ENCODE results near the gene GATAD2B. TPM values are rescaled to one million over a fixed set of nuclear protein-coding genes. Genes with fewer than 3 reads are reported as not detected.
"Not testable (repeated sequence)": the region's sequence is repeated elsewhere in the genome, so short reads cannot be mapped to it uniquely, and the experiment has no call there.

GATAD2B gene
- total and polyA plus RNA-seq, 4 donors, result 16.3 to 35.3 (median 26.7) TPM

DNA sequence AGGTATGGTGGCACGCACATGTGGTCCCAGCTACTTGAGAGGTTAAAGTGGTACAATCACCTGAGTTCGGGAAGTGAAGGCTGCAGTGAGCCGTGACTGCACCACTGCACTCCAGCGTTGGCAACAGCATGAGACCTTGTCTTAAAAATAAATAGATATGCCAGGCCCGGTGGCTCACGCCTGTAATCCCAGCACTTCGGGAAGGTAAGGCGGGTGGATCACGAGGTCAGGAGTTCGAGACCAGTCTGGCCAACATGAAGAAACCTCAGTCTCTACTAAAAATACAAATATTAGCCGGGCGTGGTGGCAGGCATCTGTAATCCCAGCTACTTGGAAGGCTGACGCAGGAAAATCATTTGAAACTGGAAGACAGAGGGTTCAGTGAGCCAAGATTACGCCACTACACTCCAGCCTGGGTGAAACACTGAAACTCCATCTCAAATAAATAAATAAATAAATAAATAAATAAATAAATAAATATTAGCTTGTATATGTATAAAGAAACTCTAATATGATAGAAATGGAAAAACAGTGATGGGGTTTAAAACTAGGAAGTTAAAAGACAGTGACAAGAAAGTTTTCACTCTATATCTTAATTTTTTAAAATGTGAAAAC, 18.8 kb downstream of the GATAD2B start:
- no peaks in the 10 kb centered on the region for H3K9me3 ChIP-seq (ENCODE audit: control insufficient read depth, insufficient read depth, low read length)
- no peaks in the 10 kb centered on the region for H3K27me3 ChIP-seq (ENCODE audit: control insufficient read depth, insufficient read depth, low read length)
- H3K4me3 ChIP-seq (ENCODE audit: low read depth, low read length), result no peak overlapping the region
- H3K36me3 ChIP-seq (ENCODE audit: control insufficient read depth, insufficient read depth, low read length), result peaks cover 24% of the 10 kb centered on the region
- 98% methylated on average over 12 of the region's 14 CpGs for WGBS (ENCODE audit: insufficient coverage)
- H3K27ac ChIP-seq (ENCODE audit: low read depth, low read length), result no peak overlapping the region
- no peak for DNase-seq (ENCODE audit: low read depth in 4 of 6, low spot score in 6 of 6)
- H3K4me1 ChIP-seq (ENCODE audit: control insufficient read depth, insufficient read depth, low read length), result no peaks in the 10 kb centered on the region

DNA sequence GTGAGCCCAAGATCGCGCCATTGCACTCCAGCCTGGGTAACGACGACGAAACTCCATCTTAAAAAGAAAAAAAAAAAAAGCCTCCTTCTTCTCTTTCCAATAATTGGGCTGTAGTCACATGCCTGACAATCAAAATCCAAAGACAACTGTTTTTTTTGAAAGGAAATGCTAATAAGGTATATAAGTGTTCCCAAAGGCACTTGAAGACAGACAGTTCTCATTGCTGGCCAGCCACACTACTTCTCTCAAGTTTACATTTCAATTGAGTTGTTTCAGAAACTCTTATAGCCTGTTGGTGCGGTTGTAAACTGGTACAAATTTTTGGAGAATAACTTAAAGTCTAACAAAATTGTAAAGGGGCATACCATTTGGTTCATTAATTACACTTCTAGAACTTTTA, 23.3 kb downstream of the GATAD2B start:
- DNase-seq (ENCODE audit: low read depth in 4 of 6, low spot score in 6 of 6), result no peak
- no peaks in the 10 kb centered on the region for H3K9me3 ChIP-seq (ENCODE audit: control insufficient read depth, insufficient read depth, low read length)
- no peak overlapping the region for H3K27ac ChIP-seq (ENCODE audit: low read depth, low read length)
- H3K4me1 ChIP-seq (ENCODE audit: control insufficient read depth, insufficient read depth, low read length), result no peaks in the 10 kb centered on the region
- WGBS (ENCODE audit: insufficient coverage), result no CpG with 5 or more reads among the region's 6 CpGs
- no peak overlapping the region for H3K4me3 ChIP-seq (ENCODE audit: low read depth, low read length)
- H3K27me3 ChIP-seq (ENCODE audit: control insufficient read depth, insufficient read depth, low read length), result no peaks in the 10 kb centered on the region
- peaks cover 26% of the 10 kb centered on the region for H3K36me3 ChIP-seq (ENCODE audit: control insufficient read depth, insufficient read depth, low read length)

- not testable (repeated sequence) for DNase-seq (ENCODE audit: low read depth in 4 of 6, low spot score in 6 of 6); H3K27ac ChIP-seq (ENCODE audit: low read depth, low read length); H3K4me1 ChIP-seq (ENCODE audit: control insufficient read depth, insufficient read depth, low read length); H3K27me3 ChIP-seq (ENCODE audit: control insufficient read depth, insufficient read depth, low read length); H3K4me3 ChIP-seq (ENCODE audit: low read depth, low read length); H3K9me3 ChIP-seq (ENCODE audit: control insufficient read depth, insufficient read depth, low read length)
- WGBS (ENCODE audit: insufficient coverage), result no CpG with 5 or more reads among the region's 1 CpG
- peaks cover 25% of the 10 kb centered on the region for H3K36me3 ChIP-seq (ENCODE audit: control insufficient read depth, insufficient read depth, low read length)
Observed at GRCh38 chr1:153895866-153896265, 26.9 kb downstream of the GATAD2B start.

DNA sequence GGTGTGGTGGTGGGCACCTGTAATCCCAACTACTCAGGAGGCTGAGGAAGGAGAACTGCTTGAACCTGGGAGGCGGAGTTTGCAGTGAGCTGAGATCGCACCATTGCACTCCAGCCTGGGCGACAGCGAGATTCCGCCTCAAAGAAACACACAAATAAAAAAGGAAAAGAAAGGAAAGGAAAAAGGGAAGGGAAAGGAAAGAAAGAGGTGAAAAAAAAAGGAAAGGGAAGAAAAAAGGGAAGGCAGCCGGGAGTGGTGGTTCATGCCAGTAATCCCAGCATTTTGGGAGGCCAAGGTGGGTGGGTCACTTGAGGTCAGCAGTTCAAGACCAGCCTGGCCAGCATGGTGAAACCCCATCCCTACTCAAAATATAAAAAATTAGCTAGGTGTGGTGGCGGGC, 31.7 kb downstream of the GATAD2B start:
- H3K27me3 ChIP-seq (ENCODE audit: control insufficient read depth, insufficient read depth, low read length); DNase-seq (ENCODE audit: low read depth in 4 of 6, low spot score in 6 of 6); H3K4me1 ChIP-seq (ENCODE audit: control insufficient read depth, insufficient read depth, low read length); H3K9me3 ChIP-seq (ENCODE audit: control insufficient read depth, insufficient read depth, low read length); H3K27ac ChIP-seq (ENCODE audit: low read depth, low read length); H3K4me3 ChIP-seq (ENCODE audit: low read depth, low read length): not testable (repeated sequence)
- WGBS (ENCODE audit: insufficient coverage), result 80% methylated on average over 1 of the region's 7 CpGs
- H3K36me3 ChIP-seq (ENCODE audit: control insufficient read depth, insufficient read depth, low read length), result peaks cover 14% of the 10 kb centered on the region

GRCh38 chr1:153888533-153888932, 34.2 kb downstream of the GATAD2B start:
- Histone ChIP-seq H3K27ac (ENCODE audit: low read depth, low read length) (no peak overlapping the region), H3K4me1 (ENCODE audit: control insufficient read depth, insufficient read depth, low read length) (no peaks in the 10 kb centered on the region), H3K9me3 (ENCODE audit: control insufficient read depth, insufficient read depth, low read length) (no peaks in the 10 kb centered on the region), H3K36me3 (ENCODE audit: control insufficient read depth, insufficient read depth, low read length) (peaks cover 6% of the 10 kb centered on the region), H3K27me3 (ENCODE audit: control insufficient read depth, insufficient read depth, low read length) (no peaks in the 10 kb centered on the region), H3K4me3 (ENCODE audit: low read depth, low read length) (no peak overlapping the region)
- no peak for DNase-seq (ENCODE audit: low read depth in 4 of 6, low spot score in 6 of 6)
- 100% methylated on average over 1 of the region's 3 CpGs for WGBS (ENCODE audit: insufficient coverage)

GRCh38 chr1:153886127-153886526, 36.6 kb downstream of the GATAD2B start:
- H3K27ac ChIP-seq (ENCODE audit: low read depth, low read length), result no peak overlapping the region
- H3K36me3 ChIP-seq (ENCODE audit: control insufficient read depth, insufficient read depth, low read length), result no peaks in the 10 kb centered on the region
- no peaks in the 10 kb centered on the region for H3K27me3 ChIP-seq (ENCODE audit: control insufficient read depth, insufficient read depth, low read length)
- no peak overlapping the region for H3K4me3 ChIP-seq (ENCODE audit: low read depth, low read length)
- H3K4me1 ChIP-seq (ENCODE audit: control insufficient read depth, insufficient read depth, low read length), result peaks cover 3% of the 10 kb centered on the region
- DNase-seq (ENCODE audit: low read depth in 4 of 6, low spot score in 6 of 6), result no peak
- H3K9me3 ChIP-seq (ENCODE audit: control insufficient read depth, insufficient read depth, low read length), result no peaks in the 10 kb centered on the region
- no CpG with 5 or more reads among the region's 3 CpGs for WGBS (ENCODE audit: insufficient coverage)

GRCh38 chr1:153883223-153883622, 39.5 kb downstream of the GATAD2B start:
- Histone ChIP-seq H3K4me1 (ENCODE audit: control insufficient read depth, insufficient read depth, low read length) (peaks cover 18% of the 10 kb centered on the region), H3K9me3 (ENCODE audit: control insufficient read depth, insufficient read depth, low read length) (no peaks in the 10 kb centered on the region), H3K4me3 (ENCODE audit: low read depth, low read length) (no peak overlapping the region), H3K27me3 (ENCODE audit: control insufficient read depth, insufficient read depth, low read length) (no peaks in the 10 kb centered on the region), H3K36me3 (ENCODE audit: control insufficient read depth, insufficient read depth, low read length) (no peaks in the 10 kb centered on the region), H3K27ac (ENCODE audit: low read depth, low read length) (no peak overlapping the region)
- WGBS (ENCODE audit: insufficient coverage), result 90% methylated on average over 2 of the region's 4 CpGs
- DNase-seq (ENCODE audit: low read depth in 4 of 6, low spot score in 6 of 6), result no peak

- no peaks in the 10 kb centered on the region for H3K27me3 ChIP-seq (ENCODE audit: control insufficient read depth, insufficient read depth, low read length)
- peaks cover 18% of the 10 kb centered on the region for H3K4me1 ChIP-seq (ENCODE audit: control insufficient read depth, insufficient read depth, low read length)
- no peak overlapping the region for H3K4me3 ChIP-seq (ENCODE audit: low read depth, low read length)
- no CpG with 5 or more reads among the region's 3 CpGs for WGBS (ENCODE audit: insufficient coverage)
- peak overlapping the region; percentile 91 for H3K27ac ChIP-seq (ENCODE audit: low read depth, low read length)
- H3K9me3 ChIP-seq (ENCODE audit: control insufficient read depth, insufficient read depth, low read length), result no peaks in the 10 kb centered on the region
- DNase-seq (ENCODE audit: low read depth in 4 of 6, low spot score in 6 of 6), result no peak
- no peaks in the 10 kb centered on the region for H3K36me3 ChIP-seq (ENCODE audit: control insufficient read depth, insufficient read depth, low read length)
Observed at GRCh38 chr1:153882296-153882912, 40.4 kb downstream of the GATAD2B start.

GRCh38 chr1:153881751-153882150, 41.0 kb downstream of the GATAD2B start:
- peak overlapping the region; percentile 91 for H3K27ac ChIP-seq (ENCODE audit: low read depth, low read length)
- H3K4me3 ChIP-seq (ENCODE audit: low read depth, low read length), result peak overlapping the region; percentile 40
- no peaks in the 10 kb centered on the region for H3K9me3 ChIP-seq (ENCODE audit: control insufficient read depth, insufficient read depth, low read length)
- H3K36me3 ChIP-seq (ENCODE audit: control insufficient read depth, insufficient read depth, low read length), result no peaks in the 10 kb centered on the region
- H3K27me3 ChIP-seq (ENCODE audit: control insufficient read depth, insufficient read depth, low read length), result no peaks in the 10 kb centered on the region
- peaks cover 18% of the 10 kb centered on the region for H3K4me1 ChIP-seq (ENCODE audit: control insufficient read depth, insufficient read depth, low read length)
- DNase-seq (ENCODE audit: low read depth in 4 of 6, low spot score in 6 of 6), result peak; percentile 66 to 97 (median 74)
- WGBS (ENCODE audit: insufficient coverage), result 0% methylated on average over 1 of the region's 9 CpGs

GRCh38 chr1:153880962-153881361, 41.8 kb downstream of the GATAD2B start:
- Histone ChIP-seq H3K27ac (ENCODE audit: low read depth, low read length) (peak overlapping the region; percentile 91), H3K9me3 (ENCODE audit: control insufficient read depth, insufficient read depth, low read length) (no peaks in the 10 kb centered on the region), H3K36me3 (ENCODE audit: control insufficient read depth, insufficient read depth, low read length) (no peaks in the 10 kb centered on the region), H3K4me3 (ENCODE audit: low read depth, low read length) (peak overlapping the region; percentile 40), H3K27me3 (ENCODE audit: control insufficient read depth, insufficient read depth, low read length) (no peaks in the 10 kb centered on the region), H3K4me1 (ENCODE audit: control insufficient read depth, insufficient read depth, low read length) (peaks cover 18% of the 10 kb centered on the region)
- WGBS (ENCODE audit: insufficient coverage), result 0% methylated on average over 1 of the region's 5 CpGs
- peak; percentile 93 to 100 (median 97) for DNase-seq (ENCODE audit: low read depth in 4 of 6, low spot score in 6 of 6)
